Muscle of leg (tissue), 11 donors: ENCODE measurements around the gene DSCAML1. TPM values are rescaled to one million over a fixed set of nuclear protein-coding genes. Genes with fewer than 3 reads are reported as not detected.

Source experiments
- DNase-seq: peaks from one replicate; pipeline ENCODE4 v3.0.0; 2013
- H3K27ac ChIP-seq: one replicate; pipeline ENCODE4 v1.5.1; 2013; ENCODE audit warnings: mild to moderate bottlenecking, low read length, control low read depth
- H3K27me3 ChIP-seq: one replicate; pipeline ENCODE4 v1.6.1; 2013; ENCODE audit warnings: low read length; ENCODE audit not compliant: control insufficient read depth, insufficient read depth
- H3K36me3 ChIP-seq: one replicate; pipeline ENCODE4 v1.6.1; 2013; ENCODE audit warnings: low read length; ENCODE audit not compliant: control insufficient read depth, insufficient read depth
- H3K4me1 ChIP-seq: one replicate; pipeline ENCODE4 v1.6.1; 2013; ENCODE audit warnings: low read length; ENCODE audit not compliant: control insufficient read depth, insufficient read depth
- H3K4me3 ChIP-seq: one replicate; pipeline ENCODE4 v1.5.1; 2013; ENCODE audit warnings: low read length, control low read depth
- H3K9me3 ChIP-seq: replicated peaks from 2 replicates; pipeline ENCODE4 v1.6.1; 2013; ENCODE audit warnings: low read depth, low read length; ENCODE audit not compliant: control insufficient read depth
- WGBS: methylation state at CpG from one replicate; pipeline ENCODE4 v1.1.5; 2013; ENCODE audit warnings: missing lambda C conversion rate; ENCODE audit not compliant: insufficient coverage; 5-methylcytosine and 5-hydroxymethylcytosine counted together
- polyA plus RNA-seq, 8 donors: library from polyadenylated mRNA; unstranded; fragments of 120-200 nt; gene quantifications; one replicate each; pipeline versions ENCODE4 v1.2.1 to v1.2.3, GENCODE V29; 2013; ENCODE audit warnings: inconsistent platforms in 1 of 8, low replicate concordance in 1 of 8; ENCODE audit not compliant: insufficient read length in 8 of 8, insufficient read depth in 1 of 8
- total RNA-seq: library from RNA; stranded (reverse); fragments of 120-200 nt; gene quantifications from one replicate; pipeline ENCODE4 v1.2.4, GENCODE V29; 2013

Gene DSCAML1
- total and polyA plus RNA-seq, 9 donors = 0.28 to 0.80 (median 0.60) TPM

DNA sequence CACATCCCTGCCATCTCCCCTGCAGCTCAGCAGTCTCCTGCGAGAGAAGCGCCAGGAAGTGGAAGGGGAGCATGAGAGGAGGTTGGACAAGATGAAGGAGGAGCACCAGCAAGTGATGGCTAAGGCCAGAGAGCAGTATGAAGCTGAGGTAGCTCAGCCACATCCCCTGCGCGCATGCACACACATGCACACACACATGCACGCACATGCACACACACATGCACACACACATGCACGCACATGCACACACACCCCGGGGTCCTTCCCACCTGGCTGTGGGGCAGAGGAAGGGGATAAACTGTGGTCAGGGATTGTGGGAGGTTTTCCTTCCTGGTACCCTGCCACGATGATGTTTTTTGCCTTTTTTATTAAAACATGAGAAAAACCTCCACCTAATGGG, 404.0 kb downstream of the DSCAML1 start:
- H3K4me1 ChIP-seq = no peaks in the 10 kb centered on the region
- no CpG with 5 or more reads among the region's 8 CpGs for WGBS
- H3K36me3 ChIP-seq = peaks cover 76% of the 10 kb centered on the region

DNA sequence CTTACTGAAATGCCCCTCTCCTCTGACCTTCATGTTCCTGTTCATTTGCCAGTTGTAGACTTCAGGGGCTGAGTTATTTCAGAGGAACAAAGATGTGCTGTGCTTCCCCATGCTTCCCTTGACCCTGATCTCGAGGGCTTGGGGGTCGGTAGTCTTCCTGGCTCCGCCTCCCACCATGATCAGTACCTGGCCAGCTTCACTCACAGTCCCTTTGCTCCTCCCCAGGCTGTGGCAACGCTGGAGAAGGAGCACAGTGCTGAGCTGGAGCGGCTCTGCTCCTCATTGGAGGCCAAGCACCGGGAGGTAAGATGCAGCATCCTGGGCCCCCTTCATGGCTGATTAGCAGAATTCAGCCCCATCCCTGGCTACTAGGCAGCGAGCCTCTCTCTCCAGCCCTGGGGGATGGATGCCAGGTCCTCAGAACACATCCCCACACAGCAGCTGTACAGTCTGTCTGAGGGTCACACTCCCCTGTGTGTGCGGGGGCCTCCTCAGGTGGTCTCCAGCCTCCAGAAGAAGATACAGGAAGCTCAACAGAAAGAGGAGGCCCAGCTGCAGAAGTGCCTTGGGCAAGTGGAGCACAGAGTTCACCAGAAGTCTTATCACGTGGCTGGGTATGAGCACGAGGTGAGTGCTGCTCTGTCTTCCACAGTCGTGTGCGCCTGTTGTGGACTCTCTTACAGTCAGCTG, 404.9 kb downstream of the DSCAML1 start:
- Histone ChIP-seq H3K9me3 (no peaks in the 10 kb centered on the region), H3K36me3 (peaks cover 77% of the 10 kb centered on the region), H3K27ac (no peak overlapping the region), H3K4me1 (no peaks in the 10 kb centered on the region), H3K4me3 (no peak overlapping the region), H3K27me3 (no peaks in the 10 kb centered on the region)
- WGBS = 93% methylated on average over 11 of the region's 12 CpGs
- no peak for DNase-seq

More for the DNA sequence above, 404.0 kb downstream of the DSCAML1 start:
- Histone ChIP-seq H3K27ac (no peak overlapping the region), H3K9me3 (no peaks in the 10 kb centered on the region), H3K4me3 (no peak overlapping the region), H3K27me3 (no peaks in the 10 kb centered on the region)
- DNase-seq = no peak

GRCh38 chr11:117391181-117391580, 405.8 kb downstream of the DSCAML1 start:
- H3K36me3 ChIP-seq = peaks cover 73% of the 10 kb centered on the region
- 98% methylated on average over 5 of the region's 8 CpGs for WGBS
- H3K27me3 ChIP-seq = no peaks in the 10 kb centered on the region
- H3K9me3 ChIP-seq = no peaks in the 10 kb centered on the region
- H3K4me3 ChIP-seq = no peak overlapping the region
- DNase-seq = no peak
- H3K27ac ChIP-seq = no peak overlapping the region
- no peaks in the 10 kb centered on the region for H3K4me1 ChIP-seq

DNA sequence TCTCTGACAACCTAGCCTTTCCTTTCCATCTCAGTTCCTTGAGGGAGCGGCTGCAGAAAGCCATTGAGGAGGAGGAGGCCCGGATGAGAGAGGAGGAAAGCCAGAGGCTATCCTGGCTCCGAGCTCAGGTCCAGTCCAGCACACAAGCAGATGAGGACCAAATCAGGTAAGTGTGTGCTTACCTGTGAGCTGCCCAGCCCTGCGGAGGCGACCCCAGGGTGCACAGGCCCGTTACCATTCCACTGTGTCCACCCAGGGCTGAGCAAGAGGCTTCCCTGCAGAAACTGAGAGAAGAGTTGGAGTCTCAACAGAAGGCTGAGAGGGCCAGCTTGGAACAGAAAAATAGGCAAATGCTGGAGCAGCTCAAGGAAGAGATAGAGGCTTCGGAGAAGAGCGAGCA, 406.3 kb downstream of the DSCAML1 start:
- no peaks in the 10 kb centered on the region for H3K27me3 ChIP-seq
- H3K4me3 ChIP-seq = no peak overlapping the region
- no peaks in the 10 kb centered on the region for H3K9me3 ChIP-seq
- no peak for DNase-seq
- no peak overlapping the region for H3K27ac ChIP-seq
- 96% methylated on average over 6 of the region's 8 CpGs for WGBS
- H3K36me3 ChIP-seq = peaks cover 77% of the 10 kb centered on the region
- H3K4me1 ChIP-seq = no peaks in the 10 kb centered on the region

- Histone ChIP-seq H3K36me3 (peaks cover 59% of the 10 kb centered on the region), H3K4me3 (no peak overlapping the region), H3K4me1 (no peaks in the 10 kb centered on the region), H3K9me3 (no peaks in the 10 kb centered on the region), H3K27me3 (no peaks in the 10 kb centered on the region), H3K27ac (no peak overlapping the region)
- WGBS = 100% methylated on average over 1 of the region's 3 CpGs
- DNase-seq = no peak
Measured at GRCh38 chr11:117387992-117388755, 408.8 kb downstream of the DSCAML1 start.

- Histone ChIP-seq H3K27ac (no peak overlapping the region), H3K4me1 (no peaks in the 10 kb centered on the region), H3K27me3 (no peaks in the 10 kb centered on the region), H3K36me3 (peaks cover 55% of the 10 kb centered on the region), H3K9me3 (no peaks in the 10 kb centered on the region), H3K4me3 (no peak overlapping the region)
- DNase-seq = no peak
- 94% methylated on average over 9 of the region's 9 CpGs for WGBS
Measured at GRCh38 chr11:117385906-117386305, 411.1 kb downstream of the DSCAML1 start.

GRCh38 chr11:117385471-117385870, 411.5 kb downstream of the DSCAML1 start:
- no peak overlapping the region for H3K27ac ChIP-seq
- H3K9me3 ChIP-seq = no peaks in the 10 kb centered on the region
- H3K36me3 ChIP-seq = peaks cover 56% of the 10 kb centered on the region
- DNase-seq = no peak
- WGBS = 82% methylated on average over 3 of the region's 3 CpGs
- no peaks in the 10 kb centered on the region for H3K27me3 ChIP-seq
- H3K4me3 ChIP-seq = no peak overlapping the region
- no peaks in the 10 kb centered on the region for H3K4me1 ChIP-seq

DNA sequence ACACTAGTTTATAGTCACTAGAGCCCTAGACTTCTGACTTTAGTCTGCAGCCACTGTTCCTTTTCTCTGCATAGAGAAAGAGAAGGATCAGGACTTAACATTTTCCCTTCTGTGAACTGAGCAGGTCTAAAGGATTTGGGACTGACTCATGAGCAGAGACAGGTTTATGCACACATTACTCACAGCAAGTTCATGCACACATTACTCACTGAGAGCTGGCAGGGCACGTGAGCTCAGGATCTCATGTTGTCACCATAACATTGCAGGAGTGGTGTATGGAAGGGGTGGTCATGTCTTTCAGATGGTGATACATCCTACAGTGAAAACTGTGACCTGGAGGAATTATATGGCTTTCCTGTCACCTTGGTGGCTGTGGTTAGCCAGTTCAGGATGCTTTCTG, 413.0 kb downstream of the DSCAML1 start:
- peaks cover 52% of the 10 kb centered on the region for H3K36me3 ChIP-seq
- no peaks in the 10 kb centered on the region for H3K27me3 ChIP-seq
- H3K4me3 ChIP-seq = no peak overlapping the region
- no peak overlapping the region for H3K27ac ChIP-seq
- H3K9me3 ChIP-seq = no peaks in the 10 kb centered on the region
- no peak for DNase-seq
- no CpG with 5 or more reads among the region's 1 CpG for WGBS
- peaks cover 3% of the 10 kb centered on the region for H3K4me1 ChIP-seq

GRCh38 chr11:117382746-117383145, 414.3 kb downstream of the DSCAML1 start:
- 73% methylated on average over 4 of the region's 4 CpGs for WGBS
- H3K27me3 ChIP-seq = no peaks in the 10 kb centered on the region
- no peak for DNase-seq
- H3K4me3 ChIP-seq = no peak overlapping the region
- H3K9me3 ChIP-seq = no peaks in the 10 kb centered on the region
- H3K36me3 ChIP-seq = peaks cover 44% of the 10 kb centered on the region
- H3K27ac ChIP-seq = no peak overlapping the region
- peaks cover 3% of the 10 kb centered on the region for H3K4me1 ChIP-seq

DNA sequence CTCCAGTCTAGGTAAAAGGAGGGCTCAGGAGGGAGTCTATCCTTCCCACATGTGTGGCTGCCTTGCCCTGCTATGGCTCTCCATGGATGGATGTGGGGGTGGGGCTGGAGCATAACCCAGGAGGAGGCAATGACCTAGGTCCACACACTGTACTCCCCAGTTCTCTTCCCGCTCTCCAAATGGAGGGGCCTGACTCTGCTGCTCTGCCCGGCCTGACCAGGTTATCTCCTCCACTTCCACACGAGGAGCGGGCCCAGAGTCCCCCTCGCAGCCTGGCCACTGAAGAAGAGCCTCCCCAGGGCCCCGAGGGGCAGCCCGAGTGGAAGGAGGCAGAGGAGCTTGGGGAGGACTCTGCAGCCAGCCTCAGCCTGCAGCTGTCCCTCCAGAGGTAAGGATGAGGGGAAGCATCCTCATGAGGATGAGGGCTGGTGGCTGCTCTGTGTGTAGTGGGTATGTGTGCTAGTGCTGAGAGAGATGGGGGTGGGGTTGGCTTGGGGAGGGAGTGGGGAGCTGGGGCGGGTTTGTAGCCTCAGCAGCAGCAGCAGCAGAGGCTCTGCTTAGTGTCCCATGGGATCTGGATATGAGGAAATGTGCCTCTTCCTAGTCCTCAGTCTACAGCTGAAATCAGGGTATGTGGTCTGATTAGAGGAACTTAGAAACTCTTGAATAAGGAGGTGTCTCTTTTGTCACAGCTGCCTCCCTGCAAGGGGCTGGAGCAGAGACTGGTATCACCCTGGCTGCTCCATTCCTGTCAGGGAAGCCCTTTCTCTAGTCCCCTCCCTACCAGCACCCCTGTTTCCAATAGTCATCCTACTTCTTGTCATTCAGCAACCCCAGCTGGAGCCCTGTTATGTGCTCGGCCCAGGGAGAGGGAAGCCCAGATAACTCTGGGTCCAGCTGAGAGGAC, 415.3 kb downstream of the DSCAML1 start:
- DNase-seq = no peak
- Histone ChIP-seq H3K9me3 (no peaks in the 10 kb centered on the region), H3K27me3 (no peaks in the 10 kb centered on the region), H3K27ac (no peak overlapping the region), H3K4me3 (no peak overlapping the region), H3K4me1 (peaks cover 3% of the 10 kb centered on the region), H3K36me3 (peaks cover 42% of the 10 kb centered on the region)
- 64% methylated on average over 4 of the region's 9 CpGs for WGBS
